Fibroblast of peridontal ligament (primary cell): ENCODE measurements around the gene CHDH.
A peak's percentile ranks its signal among the peaks of the same experiment; 100 is the strongest.

ENCODE experiments used
- DNase-seq: peaks from one replicate; pipeline ENCODE4 v3.0.0-alpha.2; 2010; ENCODE audit errors: extremely low read depth

CHDH gene

DNA sequence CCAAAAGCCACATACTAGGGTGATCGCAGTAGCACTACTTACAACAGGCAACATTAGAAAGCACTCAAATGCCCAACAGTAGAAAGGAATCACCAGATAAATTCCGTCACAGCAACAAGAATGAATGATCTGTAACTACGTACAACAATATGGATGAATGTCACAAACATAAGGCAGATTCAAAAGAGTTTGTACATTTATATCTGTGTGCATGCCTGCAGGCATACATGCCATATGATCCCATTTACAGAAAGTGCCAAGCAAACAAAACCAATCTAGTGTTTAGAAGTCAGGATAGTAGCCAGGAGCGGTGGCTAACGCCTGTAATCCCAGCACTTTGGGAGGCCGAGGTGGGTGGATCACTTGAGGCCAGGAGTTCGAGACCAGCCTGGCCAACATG lies 3.7 kb upstream of the CHDH start:
- DNase-seq, result no peak

DNA sequence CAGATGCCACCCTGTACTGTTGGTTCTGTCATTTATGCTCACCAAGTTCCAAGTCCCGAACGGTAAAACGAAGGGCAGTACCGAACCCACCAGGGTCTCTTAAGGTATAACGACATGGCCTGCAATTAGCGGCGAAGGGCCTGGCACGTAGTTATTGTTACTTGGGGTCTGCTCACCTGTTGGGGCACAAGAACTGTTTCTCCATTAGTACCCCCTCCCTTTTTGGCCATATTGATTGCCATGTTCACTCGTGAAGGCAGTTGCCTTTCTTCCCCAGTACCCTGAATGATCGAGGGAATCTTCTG lies 584 bp upstream of the CHDH start:
- DNase-seq, result no peak

DNA sequence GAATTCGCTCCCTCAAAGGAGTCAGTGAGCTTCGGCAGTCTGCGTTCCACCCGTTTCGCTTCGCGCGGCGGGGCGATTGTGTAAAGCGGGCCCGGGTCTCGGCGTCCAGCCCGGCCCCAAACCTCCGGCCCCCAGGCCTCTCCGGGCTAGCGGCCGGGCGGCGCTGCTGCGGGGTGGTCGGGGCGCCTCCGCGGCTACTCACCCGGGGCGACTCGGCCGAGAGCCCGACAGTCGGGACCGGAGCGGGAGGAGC lies 412 bp downstream of the CHDH start:
- DNase-seq, result no peak

DNA sequence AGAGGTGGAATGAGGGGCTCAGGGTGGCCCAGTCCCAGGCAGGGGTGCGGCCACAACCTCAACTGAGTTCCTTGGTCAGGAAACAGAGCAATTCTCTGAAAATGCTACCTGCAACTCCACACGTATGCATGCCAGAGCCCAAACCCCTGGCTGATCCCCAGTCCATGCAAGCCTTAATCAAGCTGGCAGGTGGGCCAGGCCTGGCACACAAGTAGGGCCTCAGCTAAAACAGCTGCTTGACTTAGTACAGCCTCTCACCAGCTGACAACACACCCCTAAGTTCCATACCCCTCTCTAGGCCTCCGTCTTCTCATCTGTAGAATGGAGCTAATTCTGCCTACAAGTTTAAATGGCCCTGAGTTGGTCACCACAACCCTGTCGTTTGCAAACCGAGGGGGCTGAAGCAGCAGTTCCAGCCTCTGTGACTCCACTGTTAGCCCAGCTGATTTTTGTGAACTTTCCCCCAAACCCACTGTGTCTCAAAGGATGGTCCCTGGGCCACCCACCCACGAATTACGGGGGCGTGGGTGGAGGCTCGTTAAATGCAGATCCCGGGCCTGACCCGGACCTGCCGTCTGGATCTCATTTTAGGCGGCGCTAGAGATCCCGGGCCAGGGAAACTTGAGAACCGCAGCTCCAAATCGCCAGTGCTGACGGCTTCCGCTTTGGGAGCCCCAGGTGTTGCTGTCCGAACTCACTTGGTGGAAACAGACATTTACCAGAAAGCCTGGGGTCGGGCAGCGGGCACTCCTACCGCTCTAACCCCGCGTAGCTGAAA lies 927 bp downstream of the CHDH start:
- DNase-seq, result peak; percentile 35

DNA sequence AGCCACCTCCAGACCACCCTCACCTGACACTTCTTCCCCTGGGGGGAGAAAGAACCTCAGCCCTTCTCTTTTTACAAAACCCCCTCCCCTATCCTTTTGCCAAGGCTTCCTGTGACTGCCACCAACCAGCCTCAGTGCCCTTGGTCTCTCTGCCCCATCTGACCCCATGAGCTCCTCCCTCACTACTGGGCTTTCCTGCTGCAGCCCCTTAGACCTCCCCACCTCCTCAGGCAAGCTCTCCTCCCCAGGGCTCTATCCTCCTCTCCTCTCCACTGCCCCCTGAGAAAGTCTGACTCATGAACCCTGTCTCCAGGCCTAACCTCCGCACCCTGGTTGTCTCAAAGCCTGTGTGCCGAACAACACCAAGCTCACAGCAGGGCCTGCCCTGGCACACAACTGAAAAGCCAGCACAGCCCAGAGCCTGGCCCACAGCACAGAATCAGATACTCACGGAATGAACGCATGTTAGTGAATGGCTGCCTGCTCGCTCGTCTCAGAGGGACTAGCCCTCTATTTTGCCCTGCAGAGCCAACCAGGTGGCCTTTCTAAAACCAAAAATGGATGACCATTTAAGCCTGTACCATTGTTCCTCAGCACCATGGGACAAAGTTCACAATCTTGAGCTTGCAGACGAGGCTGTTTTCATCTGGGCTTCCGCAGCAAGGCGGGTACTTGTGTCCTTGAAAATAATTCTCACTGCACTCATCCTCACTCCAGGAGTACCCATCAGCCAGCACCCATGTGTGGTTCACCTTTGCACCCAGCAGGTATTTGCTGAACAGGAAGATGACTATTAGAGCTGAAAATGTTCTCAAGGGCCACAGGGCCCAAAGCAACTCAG lies 1.7 kb downstream of the CHDH start:
- no peak for DNase-seq

DNA sequence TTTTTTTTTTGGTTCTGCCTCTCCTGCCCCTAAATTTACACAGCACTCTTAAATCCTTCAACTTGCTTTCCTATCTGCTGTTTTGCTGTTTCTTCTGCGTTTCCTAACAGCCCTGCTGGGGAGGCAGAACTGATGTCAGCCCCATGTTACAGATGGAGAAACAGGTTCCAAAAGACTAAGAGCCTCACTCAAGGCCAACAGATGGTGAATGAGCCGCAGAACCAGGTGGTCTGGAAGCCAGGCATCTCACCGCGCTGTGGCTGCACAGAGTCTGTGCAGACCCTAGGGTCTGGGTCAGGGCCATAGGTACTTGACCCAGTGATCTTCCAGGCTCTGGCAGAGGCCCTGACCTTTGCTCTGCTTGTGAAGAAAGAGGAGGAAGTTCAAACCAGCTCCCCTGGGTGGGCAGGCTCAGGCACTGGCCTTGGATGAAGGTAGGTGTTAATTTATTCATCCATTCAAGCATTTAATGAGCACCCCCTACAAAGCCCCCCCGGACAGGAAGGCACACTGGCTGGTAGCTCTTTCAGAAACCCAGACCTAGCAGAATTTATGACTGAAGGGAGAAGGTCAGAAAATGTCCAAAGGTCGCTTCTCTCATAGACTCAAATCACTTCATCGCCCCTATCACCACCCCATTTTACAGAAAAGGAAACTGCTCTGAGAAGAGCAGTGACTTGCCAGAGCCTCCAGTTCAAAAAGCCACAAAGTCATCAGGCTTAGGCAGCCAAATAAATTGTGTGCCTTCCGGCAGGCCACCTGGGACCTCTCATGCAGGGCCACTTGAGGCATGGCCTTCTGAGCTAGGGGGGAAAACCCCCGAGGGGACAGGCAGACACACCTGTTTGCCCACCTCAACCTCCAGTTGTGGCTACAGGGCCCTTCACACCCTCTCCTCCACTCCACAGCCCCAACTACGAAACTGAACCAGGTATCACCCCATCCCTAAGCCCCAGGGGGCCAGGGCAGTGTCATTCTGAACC lies 2.7 kb downstream of the CHDH start:
- no peak for DNase-seq

DNA sequence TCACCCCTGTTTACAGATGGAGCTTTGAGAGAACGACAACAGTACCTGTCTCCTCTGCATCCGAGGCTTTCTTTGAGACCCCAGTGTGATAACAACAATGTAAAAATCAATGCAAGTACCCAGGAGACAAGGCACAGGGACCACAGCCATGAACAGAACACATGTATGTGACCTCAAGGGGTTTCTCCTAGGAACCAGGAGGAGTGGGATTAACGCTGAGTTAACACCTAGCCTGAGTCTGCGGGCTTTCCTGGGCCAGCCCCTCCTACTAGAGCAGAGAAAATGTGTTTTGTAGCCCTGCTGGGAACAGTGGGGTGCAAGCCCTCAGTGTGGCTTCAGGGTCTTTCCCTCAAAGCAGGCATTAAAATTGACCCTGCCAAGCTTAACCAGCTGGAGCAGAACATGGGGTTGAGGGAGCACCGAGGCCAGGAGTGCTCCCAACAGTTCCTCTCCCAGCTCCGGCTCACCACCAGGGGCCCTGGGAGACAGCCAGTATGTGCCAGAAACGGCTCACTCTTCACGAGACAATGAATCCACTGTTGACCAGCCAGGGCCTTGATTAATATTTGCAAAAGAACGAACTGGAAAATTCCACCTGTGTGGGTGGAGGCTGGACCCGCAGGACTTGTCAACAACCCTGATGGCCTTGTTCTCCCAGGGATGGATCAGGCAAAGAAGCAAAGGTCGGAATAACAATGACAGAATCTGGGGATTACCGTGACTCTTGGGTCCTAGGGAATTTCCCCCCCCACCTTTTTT lies 3.6 kb downstream of the CHDH start:
- no peak for DNase-seq

DNA sequence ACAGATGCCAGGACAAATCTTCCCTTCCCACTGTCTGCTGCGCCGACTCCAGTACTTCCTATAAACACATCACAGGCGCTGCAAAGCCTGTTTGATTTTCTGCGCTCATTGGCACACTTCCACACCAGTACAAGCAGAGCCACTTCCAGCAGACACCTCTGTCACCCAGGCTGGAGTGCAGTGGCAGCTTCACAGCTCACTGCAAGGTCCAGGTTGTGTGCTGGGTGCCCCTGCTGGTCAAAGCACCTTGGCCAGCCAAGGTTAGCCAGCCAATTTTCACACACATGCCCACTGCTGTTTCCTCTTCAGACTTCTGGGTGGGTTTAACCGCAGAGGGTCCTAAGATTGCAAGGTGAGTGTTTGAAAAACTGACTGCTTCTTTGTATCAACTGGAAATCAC lies 4.9 kb downstream of the CHDH start:
- no peak for DNase-seq

DNA sequence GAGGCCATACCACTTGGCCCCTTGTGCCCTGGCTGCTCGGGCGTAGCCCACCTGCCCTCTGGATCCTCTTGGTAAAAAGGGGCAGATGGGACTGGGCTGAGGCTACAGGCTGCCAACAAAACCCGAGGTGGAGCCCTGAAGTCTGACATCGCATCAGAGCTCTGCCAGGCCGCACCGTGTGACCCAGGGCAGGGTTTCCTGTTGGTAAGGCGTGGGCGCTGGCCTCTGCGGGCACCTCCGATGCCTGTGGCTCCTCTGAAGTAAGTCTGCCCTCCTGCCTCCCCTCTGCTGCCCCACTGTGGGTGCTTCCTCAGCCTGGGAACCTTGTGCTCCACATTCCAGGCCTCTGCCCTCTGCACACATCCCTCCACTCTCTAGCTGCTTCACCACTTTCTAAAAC lies 8.9 kb downstream of the CHDH start:
- no peak for DNase-seq

DNA sequence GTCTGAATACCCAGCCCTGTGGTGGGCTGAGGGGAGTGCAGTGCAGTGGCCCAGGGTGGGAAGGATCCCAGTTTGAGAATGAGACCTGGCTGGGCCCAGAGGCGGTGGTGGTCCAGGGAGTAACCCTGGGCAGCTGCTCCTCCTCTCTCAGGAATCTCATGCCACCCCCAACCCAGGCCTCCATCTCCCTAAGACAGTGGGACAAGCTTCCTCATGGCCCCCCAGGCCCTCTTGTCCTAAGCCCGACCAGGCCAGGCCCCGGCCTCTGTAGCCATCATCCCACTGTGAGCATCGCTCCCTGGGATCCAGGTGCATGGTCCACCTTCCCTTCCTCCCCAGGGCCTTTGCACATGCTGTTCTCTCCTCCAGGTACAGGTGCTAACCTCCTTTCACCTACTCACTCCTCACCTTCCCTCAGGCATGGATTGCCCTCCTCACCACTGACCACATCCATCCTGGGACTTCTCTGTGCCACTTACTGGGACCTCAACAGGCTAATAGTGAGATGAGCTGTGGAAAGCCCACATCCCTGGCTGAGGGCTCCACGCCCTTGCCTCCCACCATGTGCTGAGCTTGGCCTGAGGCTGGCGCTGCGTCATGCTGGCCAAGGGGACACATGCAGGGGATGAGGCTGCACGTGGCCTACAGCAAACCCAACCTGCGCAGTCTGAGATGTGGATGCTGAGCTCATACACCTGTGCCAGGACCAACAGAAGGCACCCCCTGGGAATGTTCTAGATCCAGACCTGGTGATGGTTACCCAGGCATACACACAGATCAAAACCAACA lies 9.9 kb downstream of the CHDH start:
- no peak for DNase-seq

DNA sequence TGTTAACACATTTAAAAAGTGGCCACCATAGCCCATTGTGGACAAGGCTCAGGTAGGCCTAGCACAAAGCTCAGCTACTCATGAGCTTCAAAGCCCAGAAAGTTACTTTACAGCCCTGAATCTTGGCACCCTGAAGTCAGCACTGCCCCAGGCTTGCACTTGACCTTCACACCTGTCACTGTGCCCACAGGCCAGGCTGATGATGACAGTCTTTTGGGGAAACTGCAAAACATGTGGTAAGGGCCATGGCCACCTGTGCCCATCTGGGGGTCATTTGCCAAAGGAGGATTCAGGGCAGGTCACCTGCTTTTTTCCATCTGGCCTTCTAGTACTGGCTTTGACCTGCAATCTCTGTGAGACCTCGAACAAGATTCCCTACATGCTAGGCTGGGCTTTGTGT lies 11.0 kb downstream of the CHDH start:
- DNase-seq, result no peak

DNA sequence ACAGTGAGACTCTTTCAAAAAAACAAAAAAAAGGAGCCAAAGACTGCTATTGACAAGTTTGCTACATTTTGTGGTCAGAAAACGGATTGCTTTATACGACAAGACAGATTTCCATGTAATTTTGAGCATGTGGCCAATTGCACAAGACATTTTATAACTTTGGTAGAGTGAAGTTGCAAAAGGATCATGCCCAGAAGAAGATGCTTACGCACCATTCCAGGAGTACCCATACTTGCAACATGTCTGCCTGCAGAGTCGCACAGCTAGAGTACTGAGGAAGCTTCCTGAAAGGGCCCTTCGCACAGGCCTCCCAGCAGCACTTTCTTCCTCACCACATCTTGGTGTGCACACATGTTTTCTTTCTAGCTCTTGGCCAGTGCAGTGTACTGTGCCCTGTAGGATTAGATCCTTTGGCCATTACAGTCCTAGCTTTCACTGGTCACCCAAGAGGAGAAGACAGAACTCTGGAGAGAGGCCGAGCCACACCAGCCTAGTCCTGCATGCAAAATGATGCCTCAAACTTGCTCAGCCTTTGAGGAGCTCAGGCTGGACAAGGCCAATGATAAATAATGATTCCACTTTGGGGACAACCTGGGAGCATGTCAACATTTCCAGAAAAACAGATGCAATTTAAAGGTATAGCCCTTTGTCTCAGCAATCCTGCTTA lies 11.7 kb downstream of the CHDH start:
- no peak for DNase-seq

DNA sequence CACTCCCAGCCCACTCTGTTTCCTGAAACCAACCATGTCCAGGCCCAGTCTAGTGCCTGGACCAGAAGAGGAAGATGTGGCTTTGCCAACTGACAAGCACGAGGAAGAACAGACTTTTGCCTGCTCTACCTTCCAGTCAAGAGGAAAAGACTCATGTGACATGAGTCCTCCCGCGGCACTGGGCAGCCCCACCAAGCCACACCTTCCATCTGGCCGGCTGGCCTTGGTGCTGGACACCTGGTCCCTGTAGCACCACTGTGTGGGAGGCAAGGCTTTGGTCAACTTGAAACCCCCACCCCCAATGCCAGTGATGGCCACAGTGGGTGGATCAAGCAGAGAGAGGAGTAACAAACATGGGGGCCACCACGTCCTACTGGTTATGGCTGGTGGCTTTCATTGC lies 12.5 kb downstream of the CHDH start:
- DNase-seq, result no peak

DNA sequence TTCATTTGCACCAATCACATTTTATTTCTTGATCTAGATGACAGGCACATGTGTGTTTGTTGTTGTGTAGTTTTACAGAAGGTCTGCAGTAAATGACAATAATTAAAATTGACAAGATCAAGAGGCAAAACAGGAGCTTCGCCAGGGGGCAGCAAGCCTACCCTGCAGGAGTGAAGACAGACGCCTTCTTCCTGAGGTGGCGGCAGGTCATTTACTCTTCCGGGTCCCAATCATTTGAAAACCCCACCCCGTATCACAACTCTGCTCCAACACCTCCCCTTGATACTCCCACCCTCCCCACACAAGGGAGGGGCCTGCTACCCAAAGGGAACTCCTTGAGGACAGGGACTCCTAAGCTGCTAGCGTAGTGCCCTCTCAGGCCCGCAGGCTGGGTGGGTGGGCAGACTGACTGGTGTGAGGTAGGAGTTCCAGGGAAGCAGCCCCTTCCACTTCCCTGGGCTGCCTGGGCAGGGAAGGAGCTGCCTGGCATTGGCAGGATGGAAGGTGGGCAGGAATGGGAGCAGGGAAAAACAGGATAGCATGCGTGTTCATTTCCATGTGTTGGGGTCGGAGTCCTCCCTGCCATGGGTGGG lies 13.1 kb downstream of the CHDH start:
- no peak for DNase-seq

DNA sequence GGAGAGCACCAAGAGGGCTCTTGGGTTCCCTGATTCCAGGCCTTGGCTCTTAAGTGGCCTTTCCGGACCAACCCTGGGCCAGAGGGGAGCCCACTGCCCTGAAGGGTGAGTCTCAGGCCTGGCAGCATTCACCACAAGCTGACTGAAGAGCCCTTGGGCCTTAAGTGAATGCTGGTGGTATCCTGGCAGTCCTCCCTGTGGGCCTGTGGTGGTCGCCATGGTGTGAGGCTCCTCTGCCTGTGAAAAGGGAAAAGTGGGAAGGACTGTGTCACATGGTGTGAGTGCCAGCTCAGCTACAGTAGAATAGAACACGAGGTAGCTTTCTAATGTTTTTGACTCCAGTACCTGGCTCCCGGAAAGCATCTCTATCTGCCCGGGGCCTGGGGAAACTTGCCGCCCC lies 15.3 kb downstream of the CHDH start:
- DNase-seq, result no peak

DNA sequence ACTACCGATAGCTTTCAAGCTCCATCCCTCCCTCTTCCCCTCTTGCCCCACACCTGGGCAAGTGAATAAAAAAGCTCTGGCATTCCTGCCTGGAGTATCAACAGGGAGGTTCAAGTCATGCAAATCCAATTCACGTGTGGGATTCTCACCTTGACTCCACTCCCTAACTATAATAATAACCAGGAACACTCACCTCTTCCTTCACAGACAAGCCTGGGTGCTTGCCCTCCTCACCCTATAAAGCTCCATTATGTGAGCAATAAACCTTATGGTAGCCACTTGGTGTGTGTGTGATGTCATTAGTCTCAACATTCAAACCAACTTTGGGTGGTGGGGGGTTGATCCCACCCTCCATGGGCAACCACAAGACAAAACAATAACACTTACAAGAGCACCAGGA lies 16.6 kb downstream of the CHDH start:
- DNase-seq, result no peak

DNA sequence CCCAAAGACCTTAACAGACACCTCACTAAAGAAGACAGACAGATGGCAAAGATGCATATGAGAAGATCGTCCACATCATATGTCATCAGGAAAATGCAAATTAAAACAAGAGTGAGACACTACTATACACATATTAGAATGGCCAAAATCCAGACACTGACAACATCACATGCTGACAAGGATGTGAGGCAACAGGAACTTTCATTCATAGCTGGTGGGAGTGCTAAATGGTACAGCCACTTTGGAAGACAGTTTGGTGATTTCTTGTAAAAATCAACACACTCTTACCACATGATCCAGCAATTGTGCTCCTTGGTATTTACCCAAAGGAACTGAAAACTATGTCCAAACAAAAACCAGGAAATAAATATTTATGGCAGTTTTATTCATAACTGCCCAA lies 17.6 kb downstream of the CHDH start:
- no peak for DNase-seq

DNA sequence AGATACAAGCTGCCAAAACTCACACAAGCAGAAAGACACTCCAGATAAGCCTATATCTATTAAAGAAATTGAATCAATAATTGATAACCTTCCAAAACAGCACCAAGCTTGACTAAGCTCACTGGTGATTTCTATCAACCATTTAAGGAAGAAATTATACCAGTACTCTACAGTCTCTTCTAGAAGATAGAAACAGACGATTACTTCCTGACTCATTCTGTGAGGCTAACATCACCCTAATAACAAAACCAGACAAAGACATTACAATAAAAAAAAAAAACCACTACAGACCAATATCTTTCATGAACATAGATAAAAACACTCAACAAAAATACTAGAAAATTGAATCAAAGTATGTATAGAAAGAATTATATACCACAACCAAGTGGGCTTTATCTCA lies 20.2 kb downstream of the CHDH start:
- no peak for DNase-seq

DNA sequence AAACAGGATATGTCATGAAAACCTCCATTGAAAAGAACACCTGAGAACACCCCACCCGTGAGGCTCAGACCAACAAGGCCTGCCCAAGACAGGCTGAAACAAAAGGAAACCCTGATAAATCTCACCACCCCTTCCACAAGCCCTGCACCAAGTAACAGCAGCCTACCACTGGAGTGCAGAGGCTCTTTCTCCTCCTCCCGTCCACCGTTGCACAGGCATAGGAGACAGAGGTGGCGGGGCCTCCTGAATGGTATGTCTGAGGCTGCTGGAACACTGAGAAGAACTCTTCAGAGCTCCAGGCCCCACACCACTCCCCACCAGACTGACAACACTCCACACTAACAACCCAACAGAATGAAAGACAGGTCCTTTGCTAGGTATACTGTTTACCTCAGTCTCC lies 21.4 kb downstream of the CHDH start:
- no peak for DNase-seq

DNA sequence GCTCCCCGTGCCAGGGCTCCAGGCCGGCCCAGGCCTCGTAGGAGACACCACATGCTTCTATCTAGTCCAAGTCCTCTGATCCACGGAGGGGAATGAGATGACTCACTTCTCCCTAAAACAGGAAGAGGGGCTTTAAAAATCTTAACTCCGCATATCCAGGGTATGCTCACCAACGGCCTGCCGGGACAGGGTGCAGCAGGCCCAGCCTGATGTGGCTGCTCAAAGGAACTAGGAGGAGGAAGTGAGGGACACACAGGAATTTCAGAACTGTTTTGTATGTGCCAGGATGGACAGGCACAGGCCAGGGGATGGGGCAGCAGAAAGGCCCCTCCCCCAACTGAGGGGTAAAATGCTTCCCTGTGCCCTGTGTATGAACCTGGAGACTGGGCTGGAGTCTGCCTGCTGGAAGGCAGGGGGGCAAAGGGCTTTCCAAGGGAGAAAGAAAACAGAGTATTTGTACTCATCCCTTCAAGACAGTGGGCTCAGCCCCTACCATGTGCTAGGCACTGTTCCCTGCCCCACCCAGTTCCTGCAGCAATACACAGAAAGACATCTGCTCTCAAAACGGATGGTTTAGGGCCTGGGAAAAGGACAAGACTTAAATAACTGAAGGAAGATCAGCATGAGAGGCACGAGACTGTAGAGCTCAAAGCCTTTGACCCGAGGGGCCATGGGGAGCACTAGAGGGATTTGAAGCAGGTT lies 22.1 kb downstream of the CHDH start:
- no peak for DNase-seq
